Ishikawa (cell line): ENCODE results near the gene CCM2.

Experiments
- CEBPB ChIP-seq: IDR thresholded peaks from 2 replicates; pipeline ENCODE4 v1.6.1; 2012
- CREB1 ChIP-seq: IDR thresholded peaks from 2 replicates; pipeline ENCODE4 v1.6.1; 2012; ENCODE audit warnings: low read depth
- EGR1 ChIP-seq: IDR thresholded peaks from 2 replicates; pipeline ENCODE4 v1.6.1; 2012
- EP300 ChIP-seq: IDR thresholded peaks from 2 replicates; pipeline ENCODE4 v1.6.1; 2012; ENCODE audit warnings: borderline replicate concordance
- FOXM1 ChIP-seq: IDR thresholded peaks from 2 replicates; pipeline ENCODE4 v1.6.1; 2012; ENCODE audit warnings: low read depth, borderline replicate concordance
- NFIC ChIP-seq: IDR thresholded peaks from 2 replicates; pipeline ENCODE4 v1.6.1; 2012
- RAD21 ChIP-seq: IDR thresholded peaks from 2 replicates; pipeline ENCODE4 v1.6.1; 2012; ENCODE audit warnings: low read depth
- TAF1 ChIP-seq: IDR thresholded peaks from 2 replicates; pipeline ENCODE4 v1.6.1; 2012; ENCODE audit warnings: low read depth, mild to moderate bottlenecking
- TCF12 ChIP-seq: IDR thresholded peaks from 2 replicates; pipeline ENCODE4 v1.6.1; 2012; ENCODE audit warnings: low read depth
- TEAD4 ChIP-seq: IDR thresholded peaks from 2 replicates; pipeline ENCODE4 v1.6.1; 2012
- YY1 ChIP-seq: IDR thresholded peaks from 2 replicates; pipeline ENCODE4 v1.6.1; 2012; ENCODE audit warnings: low read depth
- ZBTB7A ChIP-seq: IDR thresholded peaks from 2 replicates; pipeline ENCODE4 v1.6.1; 2012; ENCODE audit warnings: low read depth
- TF ChIP-seq, protein P1 (sequence below): IDR thresholded peaks from 2 replicates; pipeline ENCODE4 v1.6.1; 2012
- TF ChIP-seq, protein P2 (sequence below): IDR thresholded peaks from 2 replicates; pipeline ENCODE4 v1.6.1; 2012
- TF ChIP-seq, protein P3 (sequence below): IDR thresholded peaks from 2 replicates; pipeline ENCODE4 v1.6.1; 2012; ENCODE audit warnings: low read depth, mild to moderate bottlenecking

Gene CCM2

DNA sequence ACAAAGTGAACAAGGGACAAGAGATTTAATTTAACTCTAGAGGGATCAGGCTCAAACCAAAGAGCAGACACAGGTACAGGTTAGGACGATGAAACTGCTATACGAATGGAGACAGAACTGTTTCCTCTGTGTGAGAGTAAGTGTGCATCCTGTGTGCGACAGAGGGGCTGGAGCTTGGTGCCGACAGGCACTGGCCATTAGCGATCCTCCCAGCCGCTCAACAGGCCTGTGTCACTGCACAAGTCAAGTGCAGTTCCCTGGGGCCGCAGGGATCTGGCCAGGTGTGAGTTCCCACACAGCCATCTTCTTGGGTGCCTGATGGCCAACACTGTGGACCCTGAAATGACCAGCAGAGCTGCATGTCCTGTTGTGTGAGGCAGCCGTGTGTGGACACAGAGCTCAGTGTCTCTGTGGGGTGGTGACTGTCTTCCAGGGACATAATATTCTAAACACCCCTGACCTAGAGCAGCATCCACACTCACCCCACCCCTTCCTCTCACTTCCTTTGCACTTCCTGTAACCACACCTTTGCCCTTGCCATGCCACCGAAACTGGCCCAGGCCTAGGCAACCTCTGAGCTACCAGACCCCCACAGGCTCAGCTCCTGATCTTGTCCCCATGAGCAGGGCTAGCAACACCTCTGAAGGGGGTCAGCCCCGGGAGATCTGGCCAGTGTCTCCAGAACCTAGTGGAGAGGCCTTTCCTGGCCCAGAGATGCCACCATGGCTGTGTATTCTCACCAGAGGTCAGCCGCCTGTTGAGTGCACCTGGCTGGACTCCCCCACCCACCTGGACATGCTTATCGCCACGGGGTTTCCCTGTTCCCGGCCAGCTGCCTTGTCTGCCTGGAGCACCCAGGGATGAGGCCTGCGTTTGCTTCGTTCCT, 123.2 kb downstream of the CCM2 start:
- no peak for TF ChIP-seq TEAD4
- TF ChIP-seq CREB1 = no peak
- TF ChIP-seq, protein P1, sequence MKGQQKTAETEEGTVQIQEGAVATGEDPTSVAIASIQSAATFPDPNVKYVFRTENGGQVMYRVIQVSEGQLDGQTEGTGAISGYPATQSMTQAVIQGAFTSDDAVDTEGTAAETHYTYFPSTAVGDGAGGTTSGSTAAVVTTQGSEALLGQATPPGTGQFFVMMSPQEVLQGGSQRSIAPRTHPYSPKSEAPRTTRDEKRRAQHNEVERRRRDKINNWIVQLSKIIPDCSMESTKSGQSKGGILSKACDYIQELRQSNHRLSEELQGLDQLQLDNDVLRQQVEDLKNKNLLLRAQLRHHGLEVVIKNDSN = no peak
- TF ChIP-seq, protein P2, sequence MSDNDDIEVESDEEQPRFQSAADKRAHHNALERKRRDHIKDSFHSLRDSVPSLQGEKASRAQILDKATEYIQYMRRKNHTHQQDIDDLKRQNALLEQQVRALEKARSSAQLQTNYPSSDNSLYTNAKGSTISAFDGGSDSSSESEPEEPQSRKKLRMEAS = no peak
- TF ChIP-seq FOXM1 = no peak
- no peak for TF ChIP-seq YY1
- no peak for TF ChIP-seq RAD21
- TF ChIP-seq EGR1 = no peak
- TF ChIP-seq CEBPB = no peak
- no peak for TF ChIP-seq TAF1
- TF ChIP-seq, protein P3, sequence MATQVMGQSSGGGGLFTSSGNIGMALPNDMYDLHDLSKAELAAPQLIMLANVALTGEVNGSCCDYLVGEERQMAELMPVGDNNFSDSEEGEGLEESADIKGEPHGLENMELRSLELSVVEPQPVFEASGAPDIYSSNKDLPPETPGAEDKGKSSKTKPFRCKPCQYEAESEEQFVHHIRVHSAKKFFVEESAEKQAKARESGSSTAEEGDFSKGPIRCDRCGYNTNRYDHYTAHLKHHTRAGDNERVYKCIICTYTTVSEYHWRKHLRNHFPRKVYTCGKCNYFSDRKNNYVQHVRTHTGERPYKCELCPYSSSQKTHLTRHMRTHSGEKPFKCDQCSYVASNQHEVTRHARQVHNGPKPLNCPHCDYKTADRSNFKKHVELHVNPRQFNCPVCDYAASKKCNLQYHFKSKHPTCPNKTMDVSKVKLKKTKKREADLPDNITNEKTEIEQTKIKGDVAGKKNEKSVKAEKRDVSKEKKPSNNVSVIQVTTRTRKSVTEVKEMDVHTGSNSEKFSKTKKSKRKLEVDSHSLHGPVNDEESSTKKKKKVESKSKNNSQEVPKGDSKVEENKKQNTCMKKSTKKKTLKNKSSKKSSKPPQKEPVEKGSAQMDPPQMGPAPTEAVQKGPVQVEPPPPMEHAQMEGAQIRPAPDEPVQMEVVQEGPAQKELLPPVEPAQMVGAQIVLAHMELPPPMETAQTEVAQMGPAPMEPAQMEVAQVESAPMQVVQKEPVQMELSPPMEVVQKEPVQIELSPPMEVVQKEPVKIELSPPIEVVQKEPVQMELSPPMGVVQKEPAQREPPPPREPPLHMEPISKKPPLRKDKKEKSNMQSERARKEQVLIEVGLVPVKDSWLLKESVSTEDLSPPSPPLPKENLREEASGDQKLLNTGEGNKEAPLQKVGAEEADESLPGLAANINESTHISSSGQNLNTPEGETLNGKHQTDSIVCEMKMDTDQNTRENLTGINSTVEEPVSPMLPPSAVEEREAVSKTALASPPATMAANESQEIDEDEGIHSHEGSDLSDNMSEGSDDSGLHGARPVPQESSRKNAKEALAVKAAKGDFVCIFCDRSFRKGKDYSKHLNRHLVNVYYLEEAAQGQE = no peak
- no peak for TF ChIP-seq TCF12
- TF ChIP-seq NFIC = no peak
- TF ChIP-seq ZBTB7A = no peak
- TF ChIP-seq EP300 = no peak

DNA sequence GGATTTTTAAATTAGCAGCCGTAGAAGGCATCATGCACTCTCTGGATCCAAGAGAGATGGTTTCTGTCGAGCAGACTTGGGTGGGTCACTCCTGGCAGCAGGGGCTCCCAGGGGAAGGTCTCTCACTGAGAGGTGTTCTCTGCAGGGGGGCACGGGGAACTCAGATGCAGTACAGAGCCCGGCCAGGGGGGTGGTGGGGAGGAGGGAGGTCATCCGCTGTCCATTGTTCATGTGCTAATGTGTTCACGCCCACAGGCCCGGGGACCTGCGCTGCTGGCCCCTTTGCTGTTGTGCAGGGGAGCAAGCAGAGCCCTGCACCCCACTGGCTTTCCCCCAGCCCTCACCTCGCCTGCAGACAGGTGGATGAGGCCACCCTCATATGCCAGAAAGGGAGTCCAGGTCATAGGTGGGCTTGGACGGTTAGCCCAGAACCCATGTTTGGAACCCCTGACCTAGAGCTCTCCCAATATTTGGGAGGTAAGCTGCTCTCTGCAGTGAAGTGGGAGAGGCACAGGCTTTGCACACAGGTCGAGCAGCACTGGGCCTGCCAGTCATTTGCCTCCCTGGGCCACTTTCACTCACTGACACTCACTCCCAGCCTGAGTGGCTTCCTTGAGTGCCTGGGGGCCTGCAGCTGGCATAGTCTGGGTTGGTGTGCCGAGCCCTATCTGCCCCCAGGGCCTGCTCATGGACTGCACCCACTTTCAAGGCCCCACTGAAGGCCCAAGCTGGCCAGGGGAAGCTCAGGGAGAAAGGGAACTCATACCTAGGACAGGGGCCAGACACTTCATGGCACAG, 124.1 kb downstream of the CCM2 start:
- TF ChIP-seq YY1 (no peak), EGR1 (no peak), TAF1 (no peak), RAD21 (no peak), FOXM1 (no peak), TEAD4 (no peak), CREB1 (no peak), TCF12 (no peak), CEBPB (no peak), EP300 (no peak), ZBTB7A (no peak)
- TF ChIP-seq, protein P2 = no peak
- TF ChIP-seq, protein P1 = no peak

DNA sequence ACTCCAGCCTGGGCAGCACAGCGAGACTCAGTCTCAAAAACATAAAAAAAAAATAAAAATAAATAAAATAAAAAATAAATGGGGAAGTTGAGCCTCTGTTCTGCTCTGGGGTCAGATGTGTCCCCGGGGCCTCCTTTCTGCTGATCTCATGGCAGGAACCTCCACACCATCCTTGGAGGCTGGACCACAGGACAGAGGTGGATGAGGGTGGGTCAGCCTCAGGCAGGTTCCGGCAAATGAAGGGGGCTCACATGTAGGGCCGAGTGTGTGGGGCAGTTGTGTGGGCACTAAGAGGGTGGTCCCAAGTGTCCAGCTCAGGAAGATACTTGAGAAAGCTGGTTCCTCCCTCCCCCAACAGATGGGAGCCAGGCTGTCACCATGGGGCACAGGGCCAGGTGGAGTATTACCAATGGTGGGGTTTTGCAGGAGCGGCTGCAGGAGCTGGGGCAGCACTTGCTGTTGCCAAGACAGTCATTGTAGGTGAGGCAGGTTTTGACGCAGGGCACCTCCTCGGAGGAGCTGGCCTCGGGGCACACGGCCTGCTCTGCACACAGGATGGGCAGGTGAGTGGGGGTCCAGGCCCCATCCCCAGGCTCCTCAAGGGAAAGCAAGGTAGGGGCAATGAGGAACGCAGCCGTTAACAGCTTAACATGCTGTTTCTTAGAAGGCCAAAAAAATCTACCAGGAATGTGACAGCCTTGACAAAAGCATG, 125.3 kb downstream of the CCM2 start:
- TF ChIP-seq FOXM1 (no peak), TAF1 (no peak)
- TF ChIP-seq, protein P1 = no peak
